ENCODE data around the gene MGAT2.
"Not testable (repeated sequence)": the region's sequence is repeated elsewhere in the genome, so short reads cannot be mapped to it uniquely, and the experiment has no call there.

The MGAT2 gene

GRCh38 chr14:49654511-49654910, 33.9 kb downstream of the MGAT2 start:
- TF ChIP-seq GABPA (IDR thresholded peaks at IDR 0.05; ENCODE audit: low read depth) (no peak), REST (IDR thresholded peaks at IDR 0.05; ENCODE audit: insufficient replicate concordance, low read depth) (no peak), POLR2AphosphoS5 (IDR thresholded peaks at IDR 0.05; ENCODE audit: low read depth) (no peak), SPI1 (IDR thresholded peaks at IDR 0.05; ENCODE audit: borderline replicate concordance, low read depth) (no peak), CTCF (IDR thresholded peaks at IDR 0.05; ENCODE audit: insufficient read depth, low read length) (no peak)

GRCh38 chr14:49657500-49657899, 36.9 kb downstream of the MGAT2 start:
- not testable (repeated sequence) for DNase-seq (ENCODE audit: low read depth in 1 of 2, low spot score in 1 of 2); H3K27me3 ChIP-seq (ENCODE audit: insufficient read depth, poor library complexity, severe bottlenecking); H3K27ac ChIP-seq (replicated peaks); H3K4me3 ChIP-seq (replicated peaks; ENCODE audit: insufficient read depth, low read length)

More at GRCh38 chr14:49654511-49654910, 33.9 kb downstream of the MGAT2 start:
- Histone ChIP-seq H3K27ac (replicated peaks) (no peak overlapping the region), H3K27me3 (ENCODE audit: insufficient read depth, poor library complexity, severe bottlenecking) (no peaks in the 10 kb centered on the region), H3K4me3 (replicated peaks; ENCODE audit: insufficient read depth, low read length) (no peak overlapping the region)
- no peak for DNase-seq (ENCODE audit: low read depth in 1 of 2, low spot score in 1 of 2)

- Histone ChIP-seq H3K27me3 (ENCODE audit: insufficient read depth, poor library complexity, severe bottlenecking) (no peaks in the 10 kb centered on the region), H3K27ac (replicated peaks) (no peak overlapping the region), H3K4me3 (replicated peaks; ENCODE audit: insufficient read depth, low read length) (no peak overlapping the region)
- no peak for TF ChIP-seq REST (IDR thresholded peaks at IDR 0.05; ENCODE audit: insufficient replicate concordance, low read depth)
- no peak for TF ChIP-seq POLR2AphosphoS5 (IDR thresholded peaks at IDR 0.05; ENCODE audit: low read depth)
- no peak for TF ChIP-seq GABPA (IDR thresholded peaks at IDR 0.05; ENCODE audit: low read depth)
- no peak for TF ChIP-seq SPI1 (IDR thresholded peaks at IDR 0.05; ENCODE audit: borderline replicate concordance, low read depth)
- TF ChIP-seq CTCF (IDR thresholded peaks at IDR 0.05; ENCODE audit: insufficient read depth, low read length), result no peak
- DNase-seq (ENCODE audit: low read depth in 1 of 2, low spot score in 1 of 2), result no peak
These were observed 39.2 kb downstream of the MGAT2 start for GRCh38 chr14:49659526-49660455.

GRCh38 chr14:49670475-49670874, 49.9 kb downstream of the MGAT2 start:
- TF ChIP-seq REST (IDR thresholded peaks at IDR 0.05; ENCODE audit: insufficient replicate concordance, low read depth), result no peak
- peak; percentile 88 for TF ChIP-seq SPI1 (IDR thresholded peaks at IDR 0.05; ENCODE audit: borderline replicate concordance, low read depth)
- Histone ChIP-seq H3K27me3 (ENCODE audit: insufficient read depth, poor library complexity, severe bottlenecking) (no peaks in the 10 kb centered on the region), H3K4me3 (replicated peaks; ENCODE audit: insufficient read depth, low read length) (no peak overlapping the region), H3K27ac (replicated peaks) (no peak overlapping the region)
- DNase-seq (ENCODE audit: low read depth in 1 of 2, low spot score in 1 of 2), result no peak
